SK-N-SH treated with all-trans-retinoic acid at 6 μM for 48 hours (cell line): Measurements from ENCODE around the gene KLHL14.

Experiments
- ATAC-seq: fragments of 200-7000 bp; cut with Tn5 transposase; 3 replicates; pipeline ENCODE4 v1.9.1; 2020; ENCODE audit warnings: mild to moderate bottlenecking, moderate library complexity
- ARNTL ChIP-seq: fragments of 450-650 bp; formaldehyde crosslinking; IDR thresholded peaks from 2 replicates; pipeline ENCODE4 v1.5.0; 2020; ENCODE audit warnings: low read depth, mild to moderate bottlenecking, moderate library complexity, borderline replicate concordance
- CSDC2 ChIP-seq: fragments of 250-450 bp; sonication (Bioruptor Pico); IDR thresholded peaks from 2 replicates; pipeline ENCODE4 v1.5.0; 2020; ENCODE audit warnings: mild to moderate bottlenecking, moderate library complexity
- ESRRG ChIP-seq: fragments of 250-450 bp; sonication (Bioruptor Pico); IDR thresholded peaks from 2 replicates; pipeline ENCODE4 v1.6.1; 2021; ENCODE audit warnings: mild to moderate bottlenecking
- GLIS3 ChIP-seq: fragments of 250-450 bp; sonication (Bioruptor Pico); IDR thresholded peaks from 2 replicates; pipeline ENCODE4 v1.5.0; 2020; ENCODE audit warnings: mild to moderate bottlenecking, moderate library complexity
- OSR1 ChIP-seq: fragments of 250-450 bp; sonication (Bioruptor Pico); IDR thresholded peaks from 2 replicates; pipeline ENCODE4 v1.8.0; 2022; ENCODE audit warnings: moderate library complexity, mild to moderate bottlenecking, inconsistent platforms
- PPARA ChIP-seq: fragments of 250-450 bp; sonication (Bioruptor Pico); IDR thresholded peaks from 2 replicates; pipeline ENCODE4 v1.5.0; 2020; ENCODE audit warnings: mild to moderate bottlenecking, borderline replicate concordance
- RARB ChIP-seq: fragments of 250-450 bp; sonication (Bioruptor Pico); IDR thresholded peaks from 2 replicates; pipeline ENCODE4 v1.8.0; 2021; ENCODE audit warnings: mild to moderate bottlenecking, moderate library complexity
- SNAI2 ChIP-seq: fragments of 250-450 bp; sonication (Bioruptor Pico); IDR thresholded peaks from 2 replicates; pipeline ENCODE4 v1.5.0; 2020; ENCODE audit warnings: mild to moderate bottlenecking, moderate library complexity
- TCF4 ChIP-seq: fragments of 250-450 bp; sonication (Bioruptor Pico); IDR thresholded peaks from 2 replicates; pipeline ENCODE4 v1.8.0; 2021; ENCODE audit warnings: mild to moderate bottlenecking, moderate library complexity, borderline replicate concordance
- TOX ChIP-seq: fragments of 250-450 bp; sonication (Bioruptor Pico); IDR thresholded peaks from 2 replicates; pipeline ENCODE4 v1.8.0; 2021; ENCODE audit warnings: mild to moderate bottlenecking, moderate library complexity, borderline replicate concordance
- ZC3H10 ChIP-seq: fragments of 250-450 bp; sonication (Bioruptor Pico); IDR thresholded peaks from 2 replicates; pipeline ENCODE4 v1.5.1; 2021; ENCODE audit warnings: mild to moderate bottlenecking, moderate library complexity
- ZFP3 ChIP-seq: fragments of 250-450 bp; sonication (Bioruptor Pico); IDR thresholded peaks from 2 replicates; pipeline ENCODE4 v1.5.0; 2020; ENCODE audit warnings: mild to moderate bottlenecking, moderate library complexity
- ZFP30 ChIP-seq: fragments of 450-650 bp; formaldehyde crosslinking; IDR thresholded peaks from 2 replicates; pipeline ENCODE4 v1.5.0; 2022; ENCODE audit warnings: mild to moderate bottlenecking, moderate library complexity
- ZNF565 ChIP-seq: fragments of 450-650 bp; formaldehyde crosslinking; conservative IDR thresholded peaks from 2 replicates; pipeline ENCODE4 v1.5.0; 2020; ENCODE audit warnings: low read depth, mild to moderate bottlenecking, moderate library complexity
- ZNF70 ChIP-seq: fragments of 450-650 bp; formaldehyde crosslinking; IDR thresholded peaks from 2 replicates; pipeline ENCODE4 v1.5.0; 2020; ENCODE audit warnings: mild to moderate bottlenecking, moderate library complexity
- ZNF8 ChIP-seq: fragments of 450-650 bp; formaldehyde crosslinking; IDR thresholded peaks from 2 replicates; pipeline ENCODE4 v1.5.0; 2020; ENCODE audit warnings: mild to moderate bottlenecking, moderate library complexity
- TF ChIP-seq, protein P1 (sequence below): fragments of 250-450 bp; sonication (Bioruptor Pico); IDR thresholded peaks from 2 replicates; pipeline ENCODE4 v1.8.0; 2021; ENCODE audit warnings: low read depth, mild to moderate bottlenecking, moderate library complexity, borderline replicate concordance
- TF ChIP-seq, protein P2 (sequence below): fragments of 250-450 bp; sonication (Bioruptor Pico); IDR thresholded peaks from 2 replicates; pipeline ENCODE4 v1.5.1; 2021; ENCODE audit warnings: mild to moderate bottlenecking, moderate library complexity
- TF ChIP-seq, protein P3 (sequence below): fragments of 250-450 bp; sonication (Bioruptor Pico); IDR thresholded peaks from 2 replicates; pipeline ENCODE4 v1.5.0; 2020; ENCODE audit warnings: mild to moderate bottlenecking, moderate library complexity
- TF ChIP-seq, protein P4 (sequence below): fragments of 250-450 bp; sonication (Bioruptor Pico); IDR thresholded peaks from 2 replicates; pipeline ENCODE4 v1.5.1; 2020; ENCODE audit warnings: low read depth, mild to moderate bottlenecking, moderate library complexity
- TF ChIP-seq, protein P5 (sequence below): fragments of 250-450 bp; sonication (Bioruptor Pico); IDR thresholded peaks from 2 replicates; pipeline ENCODE4 v1.8.0; 2020; ENCODE audit warnings: mild to moderate bottlenecking, moderate library complexity, borderline replicate concordance

KLHL14 gene

DNA sequence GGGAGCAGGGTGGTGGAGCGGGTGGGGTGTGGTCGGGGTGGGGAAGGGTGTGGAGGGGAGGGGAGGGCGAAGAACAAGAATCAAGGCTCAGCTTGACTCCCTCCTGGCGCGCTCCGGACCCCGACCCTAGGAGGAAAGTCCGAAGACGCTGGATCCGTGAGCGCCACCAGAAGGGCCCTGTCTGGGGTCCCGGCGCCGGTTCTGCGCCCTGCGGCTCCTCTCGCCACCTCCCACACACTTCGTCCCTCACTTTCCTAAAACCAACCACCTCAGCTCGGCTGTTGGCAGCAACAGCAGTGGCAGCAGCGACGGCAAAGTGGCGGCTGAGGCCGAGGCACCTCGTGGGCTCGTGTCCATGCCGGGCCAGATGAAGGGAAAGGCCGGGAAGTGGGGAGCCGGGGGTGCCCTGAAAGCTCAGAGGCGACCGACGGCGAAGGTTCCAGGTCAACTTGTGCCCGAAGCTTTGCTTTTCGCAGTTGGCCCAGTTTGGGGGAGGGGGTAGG is 2.1 kb downstream of the KLHL14 start:
- ATAC-seq: no peak
- TF ChIP-seq ZC3H10 (CRISPR knock-in tag) (no peak), ZFP3 (CRISPR knock-in tag) (no peak), SNAI2 (CRISPR knock-in tag) (no peak)
- TF ChIP-seq, protein P1, sequence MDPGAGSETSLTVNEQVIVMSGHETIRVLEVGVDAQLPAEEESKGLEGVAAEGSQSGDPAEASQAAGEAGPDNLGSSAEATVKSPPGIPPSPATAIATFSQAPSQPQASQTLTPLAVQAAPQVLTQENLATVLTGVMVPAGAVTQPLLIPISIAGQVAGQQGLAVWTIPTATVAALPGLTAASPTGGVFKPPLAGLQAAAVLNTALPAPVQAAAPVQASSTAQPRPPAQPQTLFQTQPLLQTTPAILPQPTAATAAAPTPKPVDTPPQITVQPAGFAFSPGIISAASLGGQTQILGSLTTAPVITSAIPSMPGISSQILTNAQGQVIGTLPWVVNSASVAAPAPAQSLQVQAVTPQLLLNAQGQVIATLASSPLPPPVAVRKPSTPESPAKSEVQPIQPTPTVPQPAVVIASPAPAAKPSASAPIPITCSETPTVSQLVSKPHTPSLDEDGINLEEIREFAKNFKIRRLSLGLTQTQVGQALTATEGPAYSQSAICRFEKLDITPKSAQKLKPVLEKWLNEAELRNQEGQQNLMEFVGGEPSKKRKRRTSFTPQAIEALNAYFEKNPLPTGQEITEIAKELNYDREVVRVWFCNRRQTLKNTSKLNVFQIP (CRISPR knock-in tag): no peak
- TF ChIP-seq, protein P2, sequence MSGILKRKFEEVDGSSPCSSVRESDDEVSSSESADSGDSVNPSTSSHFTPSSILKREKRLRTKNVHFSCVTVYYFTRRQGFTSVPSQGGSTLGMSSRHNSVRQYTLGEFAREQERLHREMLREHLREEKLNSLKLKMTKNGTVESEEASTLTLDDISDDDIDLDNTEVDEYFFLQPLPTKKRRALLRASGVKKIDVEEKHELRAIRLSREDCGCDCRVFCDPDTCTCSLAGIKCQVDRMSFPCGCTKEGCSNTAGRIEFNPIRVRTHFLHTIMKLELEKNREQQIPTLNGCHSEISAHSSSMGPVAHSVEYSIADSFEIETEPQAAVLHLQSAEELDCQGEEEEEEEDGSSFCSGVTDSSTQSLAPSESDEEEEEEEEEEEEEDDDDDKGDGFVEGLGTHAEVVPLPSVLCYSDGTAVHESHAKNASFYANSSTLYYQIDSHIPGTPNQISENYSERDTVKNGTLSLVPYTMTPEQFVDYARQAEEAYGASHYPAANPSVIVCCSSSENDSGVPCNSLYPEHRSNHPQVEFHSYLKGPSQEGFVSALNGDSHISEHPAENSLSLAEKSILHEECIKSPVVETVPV (CRISPR knock-in tag): no peak
- TF ChIP-seq, protein P3, sequence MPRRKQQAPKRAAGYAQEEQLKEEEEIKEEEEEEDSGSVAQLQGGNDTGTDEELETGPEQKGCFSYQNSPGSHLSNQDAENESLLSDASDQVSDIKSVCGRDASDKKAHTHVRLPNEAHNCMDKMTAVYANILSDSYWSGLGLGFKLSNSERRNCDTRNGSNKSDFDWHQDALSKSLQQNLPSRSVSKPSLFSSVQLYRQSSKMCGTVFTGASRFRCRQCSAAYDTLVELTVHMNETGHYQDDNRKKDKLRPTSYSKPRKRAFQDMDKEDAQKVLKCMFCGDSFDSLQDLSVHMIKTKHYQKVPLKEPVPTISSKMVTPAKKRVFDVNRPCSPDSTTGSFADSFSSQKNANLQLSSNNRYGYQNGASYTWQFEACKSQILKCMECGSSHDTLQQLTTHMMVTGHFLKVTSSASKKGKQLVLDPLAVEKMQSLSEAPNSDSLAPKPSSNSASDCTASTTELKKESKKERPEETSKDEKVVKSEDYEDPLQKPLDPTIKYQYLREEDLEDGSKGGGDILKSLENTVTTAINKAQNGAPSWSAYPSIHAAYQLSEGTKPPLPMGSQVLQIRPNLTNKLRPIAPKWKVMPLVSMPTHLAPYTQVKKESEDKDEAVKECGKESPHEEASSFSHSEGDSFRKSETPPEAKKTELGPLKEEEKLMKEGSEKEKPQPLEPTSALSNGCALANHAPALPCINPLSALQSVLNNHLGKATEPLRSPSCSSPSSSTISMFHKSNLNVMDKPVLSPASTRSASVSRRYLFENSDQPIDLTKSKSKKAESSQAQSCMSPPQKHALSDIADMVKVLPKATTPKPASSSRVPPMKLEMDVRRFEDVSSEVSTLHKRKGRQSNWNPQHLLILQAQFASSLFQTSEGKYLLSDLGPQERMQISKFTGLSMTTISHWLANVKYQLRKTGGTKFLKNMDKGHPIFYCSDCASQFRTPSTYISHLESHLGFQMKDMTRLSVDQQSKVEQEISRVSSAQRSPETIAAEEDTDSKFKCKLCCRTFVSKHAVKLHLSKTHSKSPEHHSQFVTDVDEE: no peak

DNA sequence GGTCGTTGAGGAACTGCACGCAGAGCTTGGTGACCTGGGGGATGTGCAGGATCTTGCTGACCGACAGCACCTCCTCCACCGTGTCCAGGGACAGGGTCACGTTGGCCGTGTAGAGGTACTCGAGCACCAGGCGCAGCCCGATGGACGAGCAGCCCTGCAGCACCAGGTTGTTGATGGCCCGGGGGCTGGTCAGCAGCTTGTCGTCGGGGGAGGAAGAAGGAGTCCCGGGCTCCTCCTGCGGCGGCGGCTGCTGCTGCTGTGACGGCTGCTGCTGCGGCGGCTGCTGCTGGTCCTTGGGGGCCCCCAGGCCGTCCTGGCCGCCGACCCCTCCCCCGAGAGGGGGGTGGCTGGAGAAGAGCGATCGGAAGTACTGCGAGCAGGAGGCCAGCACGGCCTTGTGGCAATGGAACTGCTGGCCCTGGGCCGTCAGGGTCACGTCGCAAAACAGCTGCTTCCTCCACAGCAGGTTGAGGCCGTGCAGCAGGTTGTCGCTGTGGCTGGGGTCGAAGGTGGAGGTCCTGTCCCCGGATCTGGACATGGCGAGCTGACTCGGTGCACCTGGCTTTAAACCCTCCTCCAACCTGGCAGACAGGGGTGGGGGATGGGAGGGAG is 2.7 kb downstream of the KLHL14 start:
- TF ChIP-seq PPARA (CRISPR knock-in tag) (no peak), ZNF70 (CRISPR knock-in tag) (no peak), OSR1 (CRISPR knock-in tag) (no peak), ZNF8 (no peak), ARNTL (CRISPR knock-in tag) (no peak), ZFP30 (CRISPR knock-in tag) (no peak), CSDC2 (CRISPR knock-in tag) (no peak), SNAI2 (CRISPR knock-in tag) (no peak), GLIS3 (CRISPR knock-in tag) (no peak), TCF4 (no peak), ZFP3 (CRISPR knock-in tag) (no peak), TOX (CRISPR knock-in tag) (no peak), ESRRG (no peak), ZNF565 (CRISPR knock-in tag) (no peak), RARB (no peak)
- TF ChIP-seq, protein P4, sequence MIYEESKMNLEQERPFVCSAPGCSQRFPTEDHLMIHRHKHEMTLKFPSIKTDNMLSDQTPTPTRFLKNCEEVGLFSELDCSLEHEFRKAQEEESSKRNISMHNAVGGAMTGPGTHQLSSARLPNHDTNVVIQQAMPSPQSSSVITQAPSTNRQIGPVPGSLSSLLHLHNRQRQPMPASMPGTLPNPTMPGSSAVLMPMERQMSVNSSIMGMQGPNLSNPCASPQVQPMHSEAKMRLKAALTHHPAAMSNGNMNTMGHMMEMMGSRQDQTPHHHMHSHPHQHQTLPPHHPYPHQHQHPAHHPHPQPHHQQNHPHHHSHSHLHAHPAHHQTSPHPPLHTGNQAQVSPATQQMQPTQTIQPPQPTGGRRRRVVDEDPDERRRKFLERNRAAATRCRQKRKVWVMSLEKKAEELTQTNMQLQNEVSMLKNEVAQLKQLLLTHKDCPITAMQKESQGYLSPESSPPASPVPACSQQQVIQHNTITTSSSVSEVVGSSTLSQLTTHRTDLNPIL (CRISPR knock-in tag): no peak
- TF ChIP-seq, protein P5, sequence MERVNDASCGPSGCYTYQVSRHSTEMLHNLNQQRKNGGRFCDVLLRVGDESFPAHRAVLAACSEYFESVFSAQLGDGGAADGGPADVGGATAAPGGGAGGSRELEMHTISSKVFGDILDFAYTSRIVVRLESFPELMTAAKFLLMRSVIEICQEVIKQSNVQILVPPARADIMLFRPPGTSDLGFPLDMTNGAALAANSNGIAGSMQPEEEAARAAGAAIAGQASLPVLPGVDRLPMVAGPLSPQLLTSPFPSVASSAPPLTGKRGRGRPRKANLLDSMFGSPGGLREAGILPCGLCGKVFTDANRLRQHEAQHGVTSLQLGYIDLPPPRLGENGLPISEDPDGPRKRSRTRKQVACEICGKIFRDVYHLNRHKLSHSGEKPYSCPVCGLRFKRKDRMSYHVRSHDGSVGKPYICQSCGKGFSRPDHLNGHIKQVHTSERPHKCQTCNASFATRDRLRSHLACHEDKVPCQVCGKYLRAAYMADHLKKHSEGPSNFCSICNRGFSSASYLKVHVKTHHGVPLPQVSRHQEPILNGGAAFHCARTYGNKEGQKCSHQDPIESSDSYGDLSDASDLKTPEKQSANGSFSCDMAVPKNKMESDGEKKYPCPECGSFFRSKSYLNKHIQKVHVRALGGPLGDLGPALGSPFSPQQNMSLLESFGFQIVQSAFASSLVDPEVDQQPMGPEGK (CRISPR knock-in tag): no peak
- TF ChIP-seq, protein P2 (CRISPR knock-in tag): no peak
- TF ChIP-seq, protein P3: no peak
- TF ChIP-seq, protein P1 (CRISPR knock-in tag): no peak

More for the DNA sequence above, 2.7 kb downstream of the KLHL14 start:
- ATAC-seq: no peak; the same call in 2 of the 3 replicates
